OCI-LY7 (cell line): Measurements from ENCODE around the gene TPSB2.
"Not testable (repeated sequence)": the region's sequence is repeated elsewhere in the genome, so short reads cannot be mapped to it uniquely, and the experiment has no call there.

Experiments
- CTCF ChIP-seq: fragments of 200-600 bp; sonication (generic); conservative IDR thresholded peaks from 2 replicates; pipeline ENCODE4 v1.5.1; 2014; ENCODE audit warnings: mild to moderate bottlenecking, antibody characterized with exemption, low read length, moderate library complexity, mixed read lengths
- EZH2phosphoT487 ChIP-seq: fragments of 200-600 bp; sonication (generic); IDR thresholded peaks from 2 replicates; pipeline ENCODE4 v1.6.1; 2018; ENCODE audit warnings: low read depth, borderline replicate concordance, mild to moderate bottlenecking, mixed run types, antibody characterized with exemption, low read length, moderate library complexity, mixed read lengths

- not testable (repeated sequence) for TF ChIP-seq CTCF, EZH2phosphoT487
Observed at GRCh38 chr16:1238909-1239308, 8.9 kb upstream of the TPSB2 start.
